Stimulated activated CD4-positive, alpha-beta T cell treated with anti-CD3 and anti-CD28 coated beads, Interleukin-2, amount 100 ng/mL, for 48 hours (primary cell): ENCODE results near the gene KIAA1217.
"Not testable (repeated sequence)": the region's sequence is repeated elsewhere in the genome, so short reads cannot be mapped to it uniquely, and the experiment has no call there.

Experiments
- DNase-seq, 2 donors: peaks; one replicate each; pipeline ENCODE4 v3.0.0-alpha.2; 2020

The KIAA1217 gene

DNA sequence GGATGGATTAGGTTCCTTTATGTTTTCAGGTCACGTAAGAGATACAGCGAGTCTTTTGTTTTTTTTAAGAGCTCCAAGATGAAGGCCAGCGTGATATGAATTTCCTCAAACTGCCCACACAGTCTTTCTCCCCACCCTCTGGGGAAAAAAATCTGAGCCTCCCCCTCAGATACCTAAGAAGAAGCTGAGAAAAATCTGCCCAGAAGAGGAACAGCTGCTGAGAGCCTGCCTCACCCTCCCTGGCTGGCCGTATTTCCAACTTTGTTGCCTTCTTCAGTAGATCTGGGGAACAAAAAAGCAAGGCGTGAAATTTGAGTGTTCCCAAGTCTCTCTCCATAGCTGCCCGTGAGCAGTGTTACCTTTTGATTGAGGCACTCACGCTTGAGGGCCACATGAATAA lies 208.1 kb downstream of the KIAA1217 start:
- DNase-seq: no peak

DNA sequence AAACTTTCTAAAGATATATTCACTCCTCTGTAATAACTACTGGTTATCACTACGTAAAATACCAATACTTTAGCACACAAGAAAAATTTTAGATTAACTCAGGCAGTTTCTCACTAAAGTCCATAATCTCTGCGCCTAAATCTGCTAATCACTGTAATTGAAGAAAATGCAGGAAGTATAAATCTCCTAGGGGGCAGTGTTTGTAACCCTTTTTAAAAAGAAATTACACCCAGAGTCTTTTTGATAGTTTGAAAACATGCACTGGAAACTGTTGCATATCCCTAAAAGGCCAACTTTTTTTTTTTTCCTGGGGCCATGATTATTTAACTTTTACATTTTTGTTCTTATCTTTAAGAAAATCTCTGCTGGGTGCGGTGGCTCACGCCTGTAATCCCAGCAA lies 209.6 kb downstream of the KIAA1217 start:
- no peak for DNase-seq

DNA sequence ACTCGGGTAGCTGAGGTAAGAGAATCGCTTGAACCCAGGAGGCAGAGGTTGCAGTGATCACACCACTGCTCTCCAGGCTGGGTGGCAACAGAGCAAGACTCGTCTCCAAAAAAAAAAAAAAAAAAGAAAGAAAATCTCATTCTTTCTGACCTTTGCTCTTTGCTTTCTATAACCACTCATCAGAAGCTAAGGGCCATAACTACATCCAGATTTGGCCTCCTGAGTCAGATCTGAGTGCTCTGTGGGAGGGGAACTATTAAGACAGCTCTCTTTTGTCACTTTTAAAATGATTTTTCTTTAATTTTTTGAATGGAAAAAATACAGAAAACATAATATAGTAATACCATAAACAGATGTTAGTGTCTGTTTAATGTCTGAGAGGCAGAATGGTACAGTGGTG lies 210.1 kb downstream of the KIAA1217 start:
- no peak for DNase-seq

DNA sequence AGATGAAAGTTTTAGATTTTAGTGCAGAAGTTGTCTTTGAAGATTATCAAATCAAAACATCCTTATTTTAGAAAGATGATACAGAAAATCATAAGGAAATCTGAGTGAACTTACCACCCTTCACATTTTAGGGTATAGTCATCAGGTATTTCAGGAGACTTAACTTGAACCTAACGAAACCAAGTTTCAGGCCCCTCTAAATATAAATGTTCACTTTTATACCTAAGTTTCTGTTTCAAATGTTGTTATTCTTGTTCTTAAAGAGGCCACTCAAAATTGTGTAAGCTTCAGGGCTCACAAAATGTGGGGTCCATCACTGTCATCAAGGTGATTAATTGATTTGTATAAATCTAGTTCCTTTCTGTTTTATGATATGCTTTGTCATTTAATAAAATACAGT lies 216.2 kb downstream of the KIAA1217 start:
- DNase-seq: no peak

DNA sequence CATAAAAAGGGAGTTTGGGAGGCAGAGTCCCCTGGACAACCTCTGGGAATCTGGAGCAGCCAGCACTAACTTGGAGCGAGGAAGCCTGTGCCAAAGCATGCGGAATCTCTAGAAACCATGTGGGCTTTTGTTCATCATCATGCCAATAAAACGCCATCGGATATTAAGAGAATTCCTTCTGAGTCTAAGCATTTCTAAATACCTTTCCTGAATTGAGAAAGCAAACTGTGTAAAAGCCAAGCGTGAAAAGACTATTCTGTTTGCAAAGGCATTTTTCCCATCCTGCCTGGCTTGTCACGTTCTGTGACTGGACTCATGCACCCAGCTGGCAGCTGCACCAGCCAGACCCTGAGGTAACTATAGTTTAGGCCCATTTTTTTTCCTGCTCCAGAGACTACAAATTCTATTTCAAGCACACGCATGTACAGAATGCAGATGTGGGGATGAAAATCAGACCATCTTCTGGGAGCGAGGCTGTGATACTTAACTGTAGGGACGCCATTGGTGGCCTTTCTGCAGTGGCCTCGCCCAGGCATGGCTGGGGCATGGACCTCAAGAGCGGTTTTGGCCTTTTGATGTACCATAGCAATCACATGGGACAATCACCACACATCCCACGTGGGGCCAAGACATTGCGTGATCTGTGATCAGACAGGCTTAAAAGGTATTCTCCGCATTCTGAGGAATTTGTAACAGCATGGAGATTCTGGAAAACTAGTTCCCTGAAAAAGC lies 218.9 kb downstream of the KIAA1217 start:
- DNase-seq: no peak

DNA sequence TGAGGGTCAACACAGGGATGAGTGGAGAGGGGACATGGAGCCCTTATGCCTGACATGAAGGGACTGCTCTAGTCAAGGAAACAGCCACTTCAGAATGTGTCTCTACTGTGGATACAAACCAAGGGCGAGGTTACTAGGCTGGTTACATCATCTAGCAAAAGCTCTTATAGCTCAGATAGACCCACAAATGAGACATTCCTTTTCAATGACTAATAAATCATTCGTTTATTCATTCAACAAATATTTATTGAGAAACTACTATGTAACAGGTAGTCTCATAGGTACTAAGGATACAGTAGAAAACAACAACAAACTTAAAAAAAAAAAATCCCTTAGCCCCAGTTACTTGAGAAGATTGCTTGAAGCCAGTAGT lies 219.5 kb downstream of the KIAA1217 start:
- DNase-seq: no peak

DNA sequence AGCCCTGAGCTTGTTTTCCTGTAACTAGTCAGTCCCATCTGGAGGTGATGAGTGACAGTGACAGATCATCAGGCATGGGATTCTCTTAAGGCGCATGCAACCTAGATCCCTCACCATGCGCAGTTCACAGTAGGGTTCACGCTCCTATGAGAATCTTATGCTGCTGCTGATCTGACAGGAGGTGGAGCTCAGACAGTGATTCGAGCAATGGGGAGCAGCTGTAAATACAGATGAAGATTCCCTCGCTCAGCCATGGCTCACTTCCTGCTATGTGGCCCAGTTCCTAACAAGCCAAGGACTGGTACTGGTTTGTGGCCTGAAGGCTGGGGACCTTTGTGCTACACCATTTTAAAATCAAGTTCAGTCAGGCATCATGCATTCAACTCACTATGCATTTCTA lies 221.7 kb downstream of the KIAA1217 start:
- no peak for DNase-seq

DNA sequence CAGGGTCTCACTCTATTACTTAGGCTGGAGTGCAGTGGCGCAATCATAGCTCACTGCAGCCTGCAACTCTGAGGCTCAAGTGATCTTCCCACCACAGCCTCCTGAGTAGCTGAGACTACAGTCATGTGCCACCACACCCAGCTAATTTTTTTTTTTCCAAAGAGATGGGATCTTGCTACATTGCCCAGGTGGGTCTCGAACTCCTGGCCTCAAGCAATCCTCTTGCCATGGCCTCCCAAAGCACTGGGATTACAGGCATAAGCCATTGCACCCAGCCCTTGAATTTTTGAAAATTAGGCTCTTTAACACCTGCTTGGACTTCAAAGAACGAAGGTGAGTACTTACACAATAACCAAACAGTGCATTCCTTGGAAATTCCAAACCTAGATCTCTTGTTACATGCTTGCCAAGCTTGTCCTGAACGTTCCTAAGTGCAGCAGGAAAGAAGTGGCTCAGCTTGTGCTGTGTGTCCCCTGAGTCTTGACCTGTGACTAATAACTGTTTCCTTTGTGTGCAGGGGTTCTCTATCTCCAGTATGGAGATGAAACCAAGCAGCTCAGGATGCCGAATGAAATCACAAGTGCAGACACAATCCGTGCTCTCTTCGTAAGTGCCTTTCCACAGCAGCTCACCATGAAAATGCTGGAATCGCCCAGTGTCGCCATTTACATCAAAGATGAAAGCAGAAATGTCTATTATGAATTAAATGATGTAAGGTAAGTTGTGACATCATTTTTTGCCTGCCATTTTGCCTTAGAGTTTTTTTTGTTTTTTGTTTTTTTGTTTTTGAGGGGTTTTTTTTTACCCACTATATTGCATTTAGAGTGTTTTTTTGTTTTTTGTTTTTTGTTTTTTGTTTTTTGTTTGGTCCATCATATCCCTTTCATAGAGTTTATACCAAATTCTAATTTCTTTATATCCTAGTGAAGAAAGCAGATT lies 223.8 kb downstream of the KIAA1217 start:
- DNase-seq: no peak

DNA sequence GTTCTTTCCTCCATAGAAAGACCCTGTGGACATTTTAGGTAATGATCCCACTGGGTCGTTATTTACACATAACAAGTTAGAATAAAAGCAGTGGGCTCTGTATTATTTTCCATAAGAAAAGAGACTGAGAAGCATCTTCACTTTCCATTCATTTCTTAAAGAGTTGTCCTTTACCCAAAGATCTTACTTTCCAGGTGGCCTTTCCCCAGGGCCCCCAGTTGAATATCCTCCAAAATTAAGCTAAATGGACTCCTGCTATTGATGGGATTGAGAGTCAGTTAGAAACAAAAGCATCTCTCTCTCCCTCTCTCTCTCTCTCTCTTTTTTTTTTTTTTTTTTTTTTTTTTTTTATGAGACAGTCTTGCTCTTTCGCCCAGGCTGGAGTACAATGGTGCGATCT lies 224.8 kb downstream of the KIAA1217 start:
- no peak for DNase-seq

DNA sequence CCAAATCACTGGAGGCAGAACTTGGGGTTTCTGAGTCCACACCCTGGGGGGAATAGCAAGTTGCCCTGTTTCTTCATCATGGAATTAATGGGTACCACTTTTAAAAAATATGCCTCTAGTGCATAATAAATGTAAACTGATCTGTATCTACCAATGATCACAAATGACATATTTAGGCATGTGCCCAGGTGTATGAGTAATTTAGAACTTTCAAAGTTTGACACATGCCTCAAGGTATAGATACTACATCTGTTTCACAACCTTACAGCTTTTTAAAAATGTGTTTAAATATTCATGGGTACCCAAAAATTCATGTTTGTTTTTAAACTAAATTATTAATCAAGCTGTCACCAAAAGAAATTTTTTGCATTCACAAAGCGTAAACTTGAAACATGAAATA lies 226.0 kb downstream of the KIAA1217 start:
- DNase-seq: no peak

DNA sequence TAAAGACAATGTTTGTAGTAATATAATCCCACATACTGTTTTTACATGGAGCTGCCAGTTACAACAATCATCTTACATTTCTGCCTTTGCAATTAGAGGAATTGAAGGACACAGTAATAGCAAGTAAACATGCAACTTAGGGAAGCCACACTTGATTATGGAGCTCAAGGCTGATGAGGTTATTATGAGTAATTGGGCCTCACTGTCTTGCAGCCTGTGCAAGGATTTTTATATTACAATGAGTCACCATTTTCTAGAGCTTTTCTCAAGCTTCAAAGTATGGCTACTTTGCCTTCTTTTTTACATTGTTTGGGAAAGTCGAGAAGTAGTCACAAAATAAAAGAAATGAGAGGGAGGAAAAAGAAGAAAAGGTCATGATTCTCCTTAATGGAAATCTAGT lies 226.4 kb downstream of the KIAA1217 start:
- DNase-seq: no peak

DNA sequence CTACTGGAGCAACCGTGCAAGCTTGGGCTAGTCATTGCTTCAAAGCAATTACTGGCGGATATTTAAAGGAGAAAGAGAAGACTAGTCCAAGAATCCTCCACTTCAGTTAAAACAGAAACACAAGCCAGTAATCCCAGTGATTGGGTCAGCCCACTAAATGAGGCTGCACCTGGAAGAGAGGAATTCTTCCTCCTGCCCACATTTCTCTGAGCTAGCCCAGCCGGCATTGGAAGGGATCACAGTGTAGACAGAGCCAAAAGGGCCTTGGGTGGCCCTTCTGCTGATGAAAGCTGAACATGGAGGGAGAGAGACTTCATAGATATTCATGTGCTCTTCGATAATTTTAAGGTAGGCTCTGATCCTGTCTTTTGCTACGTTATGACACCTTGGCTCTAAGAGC lies 228.4 kb downstream of the KIAA1217 start:
- no peak for DNase-seq

DNA sequence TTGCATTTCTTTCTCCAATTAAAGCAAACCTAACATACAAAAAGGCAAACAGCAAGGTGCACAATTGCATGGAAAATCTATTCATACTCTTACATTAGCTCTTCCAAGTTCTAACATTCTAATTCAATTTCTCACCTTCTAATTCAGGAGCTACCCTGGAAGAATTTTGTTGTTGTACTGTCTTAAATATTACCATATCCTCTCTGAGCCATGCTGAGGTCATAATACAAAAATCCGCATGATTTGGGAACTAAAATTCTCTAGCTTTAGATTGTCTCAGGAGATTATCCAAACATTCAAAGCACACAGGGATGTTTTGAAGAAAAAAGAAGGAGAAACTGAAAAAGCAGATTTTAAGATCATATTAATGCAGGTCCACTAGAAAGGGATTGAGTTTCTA lies 229.9 kb downstream of the KIAA1217 start:
- DNase-seq: no peak

DNA sequence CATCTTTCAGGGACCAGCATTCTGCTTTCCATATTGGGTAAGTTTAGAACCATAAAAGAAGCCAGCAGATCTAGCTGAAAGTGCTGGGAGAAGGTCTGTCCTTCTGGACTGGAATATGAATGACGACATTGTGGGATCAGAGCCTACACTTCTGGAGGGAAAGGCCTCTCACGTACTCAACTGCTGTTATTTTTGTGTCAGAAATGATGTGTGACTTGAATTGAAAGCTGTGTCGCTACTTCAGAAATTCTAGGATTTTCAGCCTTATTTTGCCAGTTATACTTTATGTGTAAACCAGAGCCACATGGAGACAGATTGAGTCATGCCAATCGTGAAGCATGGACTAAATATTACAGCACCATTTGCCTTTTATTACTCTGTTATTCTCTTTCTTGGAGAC lies 231.0 kb downstream of the KIAA1217 start:
- DNase-seq: no peak

DNA sequence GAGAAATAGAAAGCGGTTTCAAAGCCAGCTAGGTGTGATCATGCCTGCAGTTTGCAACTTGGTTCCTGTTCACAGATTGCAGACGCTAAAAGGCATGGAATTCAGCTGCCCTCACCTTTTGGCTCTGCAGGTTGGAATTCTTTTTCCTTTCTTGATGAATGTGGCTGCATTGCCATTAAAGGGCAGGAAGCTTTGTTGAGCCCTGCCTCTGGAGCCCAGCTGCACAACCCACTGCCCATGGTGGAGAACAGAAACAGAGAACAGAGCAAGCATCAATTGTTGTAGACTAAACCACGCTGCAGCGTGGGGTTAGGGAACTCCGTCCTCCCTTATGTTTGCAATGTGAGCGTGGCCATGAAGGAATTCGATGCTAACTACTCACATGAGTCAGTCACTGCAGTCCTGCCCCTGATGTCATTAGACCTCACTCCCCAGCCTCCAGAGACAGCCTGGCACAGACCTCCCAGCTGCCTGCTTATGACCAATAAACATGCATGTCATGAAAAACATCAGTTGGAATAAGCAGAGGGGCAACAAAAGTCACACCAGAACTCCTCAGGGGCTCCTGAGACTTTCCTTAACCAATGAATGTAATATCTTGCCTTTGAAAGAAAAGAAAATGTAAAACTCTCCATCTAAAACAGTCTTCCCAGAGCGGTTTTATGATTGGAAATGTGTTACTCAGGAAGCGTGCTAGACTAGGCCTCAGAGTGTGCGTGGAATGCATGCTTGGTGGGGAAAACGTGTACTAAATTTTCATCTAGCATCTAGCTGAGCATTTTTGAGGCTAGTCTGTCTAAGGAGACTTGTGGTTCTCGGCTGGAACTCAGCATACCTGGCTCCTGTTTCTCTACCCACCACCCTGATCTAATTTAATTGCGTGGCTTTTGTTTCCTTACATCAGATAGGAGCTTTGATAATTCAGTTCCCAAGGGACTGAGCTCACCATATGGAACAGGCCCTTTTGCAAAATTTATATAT lies 232.2 kb downstream of the KIAA1217 start:
- no peak for DNase-seq

DNA sequence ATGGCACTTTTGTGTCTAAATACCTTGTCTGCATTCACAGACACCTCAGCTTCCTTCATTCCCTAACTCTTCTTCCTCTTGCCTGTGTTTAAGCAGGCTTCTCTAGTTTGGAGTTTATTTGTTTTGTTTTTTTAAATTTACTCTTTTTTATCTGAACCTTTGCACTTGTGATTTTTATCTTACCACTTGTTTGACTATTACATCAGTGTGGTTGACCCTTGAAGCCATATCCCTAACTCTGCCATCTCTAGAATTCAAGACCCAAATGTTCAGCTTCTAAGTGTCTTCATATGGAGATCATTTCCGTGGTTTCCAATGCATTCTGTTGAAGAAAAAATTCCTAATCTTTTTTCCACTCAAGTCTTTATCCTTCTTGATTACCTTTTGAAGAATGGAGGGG lies 233.3 kb downstream of the KIAA1217 start:
- DNase-seq: no peak

DNA sequence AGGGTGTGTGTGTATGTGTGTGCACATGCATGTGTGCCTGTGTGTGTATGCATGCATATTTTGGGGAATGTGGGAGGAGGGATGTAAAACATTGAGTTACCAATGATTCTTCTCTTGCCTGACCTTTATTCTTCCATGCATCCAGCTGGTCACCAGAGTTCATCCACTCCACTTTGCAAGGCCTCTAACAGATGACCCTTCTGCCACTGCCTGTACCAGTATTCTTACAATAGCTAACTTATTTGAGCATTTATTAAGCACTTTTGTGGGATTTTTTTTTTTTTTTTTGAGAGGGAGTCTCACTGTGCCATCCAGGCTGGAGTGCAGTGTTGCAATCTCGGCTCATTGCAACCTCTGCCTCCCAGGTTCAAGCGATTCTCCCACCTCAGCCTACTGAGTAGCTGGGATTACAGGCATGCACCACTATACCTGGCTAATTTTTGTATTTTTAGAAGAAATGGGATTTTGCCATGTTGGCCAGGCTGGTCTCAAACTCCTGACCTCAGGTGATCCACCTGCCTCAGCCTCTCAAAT lies 233.8 kb downstream of the KIAA1217 start:
- not testable (repeated sequence) for DNase-seq

DNA sequence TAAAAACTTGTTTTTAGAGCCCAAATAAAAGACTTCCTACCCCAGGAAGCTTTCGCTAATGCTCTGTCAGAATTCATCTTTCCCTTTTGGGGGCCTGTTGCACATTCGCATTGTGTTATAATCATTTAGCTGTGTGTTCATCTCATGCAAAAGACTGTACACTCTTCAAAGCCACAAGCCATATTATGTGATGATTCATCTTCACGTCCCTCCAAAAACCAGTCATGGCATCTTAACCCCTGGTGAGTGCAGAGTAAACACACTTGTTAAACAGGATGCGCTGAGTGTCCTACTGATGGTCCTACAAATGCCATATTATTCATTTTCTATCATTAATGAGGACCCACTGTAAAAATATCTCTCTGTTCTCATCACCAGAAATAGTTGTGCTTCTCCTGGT lies 235.4 kb downstream of the KIAA1217 start:
- DNase-seq: no peak

DNA sequence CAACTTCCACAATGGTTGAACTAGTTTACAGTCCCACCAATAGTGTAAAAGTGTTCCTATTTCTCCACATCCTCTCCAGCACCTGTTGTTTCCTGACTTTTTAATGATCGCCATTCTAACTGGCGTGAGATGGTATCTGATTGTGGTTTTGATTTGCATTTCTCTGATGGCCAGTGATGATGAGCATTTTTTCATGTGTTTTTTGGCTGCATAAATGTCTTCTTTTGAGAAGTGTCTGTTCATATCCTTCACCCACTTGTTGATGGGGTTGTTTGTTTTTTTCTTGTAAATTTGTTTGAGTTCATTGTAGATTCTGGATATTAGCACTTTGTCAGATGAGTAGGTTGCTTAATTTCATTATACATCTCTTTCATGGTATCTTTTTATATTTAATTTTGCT lies 237.0 kb downstream of the KIAA1217 start:
- not testable (repeated sequence) for DNase-seq

DNA sequence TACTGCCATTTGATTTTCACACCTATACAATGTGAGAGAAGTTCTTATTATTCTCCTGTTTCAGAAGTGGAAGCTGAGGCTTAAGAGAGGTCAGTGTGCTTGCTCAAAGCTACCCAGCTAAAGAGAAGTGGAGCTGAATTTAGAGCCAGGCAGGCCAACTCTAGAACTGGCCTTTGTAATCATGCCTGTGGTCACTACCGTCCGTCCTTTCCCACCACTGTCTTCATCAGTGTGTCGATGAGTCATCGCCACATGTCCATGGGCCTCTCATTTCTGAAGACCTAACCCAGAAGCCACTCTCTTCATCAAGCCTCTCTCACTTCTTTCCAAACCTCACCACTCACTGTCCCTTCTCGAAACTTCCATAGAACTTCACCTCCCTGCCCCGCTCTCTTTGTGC lies 237.8 kb downstream of the KIAA1217 start:
- DNase-seq: no peak

DNA sequence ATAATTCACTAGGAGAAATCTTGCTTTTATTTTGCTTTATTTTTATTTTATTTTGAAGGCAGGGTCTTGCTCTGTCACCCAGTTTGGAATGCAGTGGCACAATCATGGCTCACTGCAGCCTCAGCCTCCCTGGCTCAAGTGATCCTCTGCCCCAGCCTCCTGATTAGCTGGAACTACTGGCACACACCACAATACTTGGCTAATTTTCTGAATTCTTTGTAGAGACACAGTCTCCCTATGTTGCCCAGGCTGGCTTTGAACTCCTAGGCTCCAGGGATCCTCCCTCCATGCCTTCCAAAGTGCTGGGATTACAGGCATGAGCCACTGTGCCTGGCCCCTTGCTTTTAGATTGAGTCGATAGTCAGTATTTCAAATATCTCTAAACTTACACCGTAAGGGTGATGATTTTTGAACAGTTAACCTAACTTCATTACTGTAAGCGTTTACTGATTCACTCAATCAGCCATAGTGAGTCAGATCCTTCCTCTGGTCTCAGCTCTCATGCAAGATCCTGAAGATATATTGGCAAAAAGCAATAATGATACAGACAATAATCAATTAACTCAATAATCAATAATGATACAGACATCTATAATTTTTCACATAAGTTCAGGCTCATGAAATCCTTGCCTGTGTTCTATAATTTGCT lies 239.5 kb downstream of the KIAA1217 start:
- no peak for DNase-seq

DNA sequence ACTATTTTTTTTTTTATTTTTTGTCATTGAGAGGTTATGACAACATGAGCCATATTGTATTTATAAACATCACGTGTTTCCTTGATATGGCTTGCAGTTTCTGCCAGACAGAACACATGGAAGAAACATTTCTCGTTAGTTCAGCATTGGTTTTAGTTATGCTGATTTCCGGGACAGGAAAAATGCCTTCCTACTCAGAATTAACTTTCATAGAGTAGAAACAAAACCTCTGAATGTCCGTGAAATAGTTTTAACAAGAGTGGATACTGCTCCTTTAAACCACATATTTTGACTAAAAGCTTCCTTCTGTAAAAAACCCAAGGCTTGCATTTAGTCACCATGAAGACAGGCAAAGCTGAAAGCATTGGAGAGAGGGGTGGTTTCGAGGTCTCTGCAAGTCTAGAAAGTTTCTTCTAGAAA lies 240.4 kb downstream of the KIAA1217 start:
- DNase-seq: no peak
